ENCODE data around the gene FNDC11. TPM values are rescaled to one million over a fixed set of nuclear protein-coding genes. Genes with fewer than 3 reads are reported as not detected.

FNDC11 gene
- polyA plus RNA-seq, 3 donors = 0.17 to 1.0 (median 0.36) TPM

GRCh38 chr20:63522091-63522868 is 31.7 kb upstream of the FNDC11 start:
- 52 to 76% (median 74%) methylated on average over 12 to 13 of the region's 13 CpGs for WGBS, 3 donors

GRCh38 chr20:63522981-63523611 is 30.9 kb upstream of the FNDC11 start:
- H3K27ac ChIP-seq (ENCODE audit: low read depth, low read length) = no peak overlapping the region
- WGBS, 3 donors = 91 to 99% (median 98%) methylated on average over 10 to 11 of the region's 11 CpGs

More at GRCh38 chr20:63522091-63522868, 31.7 kb upstream of the FNDC11 start:
- H3K27ac ChIP-seq (ENCODE audit: low read depth, low read length) = no peak overlapping the region

GRCh38 chr20:63525185-63525584 is 28.8 kb upstream of the FNDC11 start:
- no peak overlapping the region for H3K27ac ChIP-seq (ENCODE audit: low read depth, low read length)
- WGBS, 3 donors = 61 to 74% (median 68%) methylated on average over 3 of the region's 3 CpGs

GRCh38 chr20:63525971-63526370 is 28.0 kb upstream of the FNDC11 start:
- WGBS, 3 donors = 18 to 25% (median 22%) methylated on average over 2 of the region's 2 CpGs
- H3K27ac ChIP-seq (ENCODE audit: low read depth, low read length) = no peak overlapping the region

GRCh38 chr20:63527184-63527583 is 26.8 kb upstream of the FNDC11 start:
- WGBS, 3 donors = 84 to 89% (median 88%) methylated on average over 9 of the region's 9 CpGs
- no peak overlapping the region for H3K27ac ChIP-seq (ENCODE audit: low read depth, low read length)

GRCh38 chr20:63529180-63529860 is 24.6 kb upstream of the FNDC11 start:
- WGBS, 3 donors = 83 to 86% (median 85%) methylated on average over 27 of the region's 27 CpGs
- H3K27ac ChIP-seq (ENCODE audit: low read depth, low read length) = no peak overlapping the region

- WGBS, 3 donors = 76 to 82% (median 81%) methylated on average over 37 to 39 of the region's 39 CpGs
- no peak overlapping the region for H3K27ac ChIP-seq (ENCODE audit: low read depth, low read length)
Observed at GRCh38 chr20:63529861-63530787, 23.8 kb upstream of the FNDC11 start.

GRCh38 chr20:63530788-63531160 is 23.2 kb upstream of the FNDC11 start:
- 58 to 71% (median 64%) methylated on average over 14 of the region's 14 CpGs for WGBS, 3 donors

GRCh38 chr20:63531686-63532448 is 22.1 kb upstream of the FNDC11 start:
- H3K27ac ChIP-seq (ENCODE audit: low read depth, low read length) = no peak overlapping the region

More at GRCh38 chr20:63530788-63531160, 23.2 kb upstream of the FNDC11 start:
- H3K27ac ChIP-seq (ENCODE audit: low read depth, low read length) = no peak overlapping the region

GRCh38 chr20:63532449-63532971 is 21.4 kb upstream of the FNDC11 start:
- no peak overlapping the region for H3K27ac ChIP-seq (ENCODE audit: low read depth, low read length)
- WGBS, 3 donors = 74 to 80% (median 76%) methylated on average over 24 of the region's 24 CpGs

More at GRCh38 chr20:63531686-63532448, 22.1 kb upstream of the FNDC11 start:
- WGBS, 3 donors = 75 to 89% (median 81%) methylated on average over 27 of the region's 27 CpGs

- H3K27ac ChIP-seq (ENCODE audit: low read depth, low read length) = no peak overlapping the region
Observed at GRCh38 chr20:63533388-63533787, 20.6 kb upstream of the FNDC11 start.

GRCh38 chr20:63533871-63534393 is 20.0 kb upstream of the FNDC11 start:
- no peak overlapping the region for H3K27ac ChIP-seq (ENCODE audit: low read depth, low read length)
- 54 to 74% (median 55%) methylated on average over 28 of the region's 28 CpGs for WGBS, 3 donors

More at GRCh38 chr20:63533388-63533787, 20.6 kb upstream of the FNDC11 start:
- 80 to 81% (median 80%) methylated on average over 14 of the region's 14 CpGs for WGBS, 3 donors

GRCh38 chr20:63534427-63534830 is 19.5 kb upstream of the FNDC11 start:
- H3K27ac ChIP-seq (ENCODE audit: low read depth, low read length) = no peak overlapping the region
- 36 to 61% (median 57%) methylated on average over 12 of the region's 12 CpGs for WGBS, 3 donors

GRCh38 chr20:63534831-63535651 is 18.9 kb upstream of the FNDC11 start:
- WGBS, 3 donors = 34 to 60% (median 51%) methylated on average over 47 to 49 of the region's 49 CpGs
- H3K27ac ChIP-seq (ENCODE audit: low read depth, low read length) = no peak overlapping the region

- 43 to 62% (median 53%) methylated on average over 35 of the region's 35 CpGs for WGBS, 3 donors
- H3K27ac ChIP-seq (ENCODE audit: low read depth, low read length) = no peak overlapping the region
Observed at GRCh38 chr20:63536241-63536977, 17.6 kb upstream of the FNDC11 start.
